K562 (cell line): Measurements from ENCODE around the gene NIN. TPM values are rescaled to one million over a fixed set of nuclear protein-coding genes. Genes with fewer than 3 reads are reported as not detected.

Experiments
- ATAC-seq: fragments of 200-7000 bp; cut with Tn5 transposase; 3 replicates; pipeline ENCODE4 v1.9.1; 2020; ENCODE audit warnings: moderate library complexity
- BruUV-seq: library from RNA; stranded (reverse); fragments of 400-500 nt; replicated peaks from 2 replicates; lab custom pipeline; 2021; lab: Mats Ljungman, UMichigan
- CTCF ChIA-PET: fragments of 300-600 bp; formaldehyde crosslinking; extraction: SDS; loops from one replicate; lab custom pipeline; 2021; ENCODE audit warnings: low intra/inter-chr PET ratio; lab: Yijun Ruan, JAX
- POLR2A ChIA-PET: fragments of 300-600, 350-650 bp; sonication (Branson Sonifier 250); formaldehyde crosslinking; extraction: SDS; loops from one replicate; lab custom pipeline; 2021; ENCODE audit warnings: antibody characterized with exemption, inconsistent platforms; lab: Yijun Ruan, JAX
- DNase-seq, 4 experiments: peaks; one replicate each; pipeline versions ENCODE4 v3.0.0 to v3.0.0-alpha.2; 2011 to 2018; ENCODE audit warnings: low spot score in 3 of 4, mixed read lengths in 3 of 4; ENCODE audit errors: extremely low read depth in 1 of 4
- FAIRE-seq: peaks from 2 replicates; lab custom pipeline; 2011; peaks lifted over from hg19 to GRCh38; lab: Jason Lieb, UNC
- H2AFZ ChIP-seq: 2 replicates; pipeline ENCODE4 v1.6.0; 2011; ENCODE audit warnings: low read depth, low read length, control low read depth, inconsistent platforms
- H3K27ac ChIP-seq: fragments of 200-600 bp; 3 replicates; pipeline ENCODE4 v1.8.0; 2011; ENCODE audit warnings: low read depth, mild to moderate bottlenecking, control low read depth, inconsistent platforms, low read length, moderate library complexity, mixed read lengths; ENCODE audit errors: extremely low read depth
- H3K27me3 ChIP-seq, 2 experiments: fragments of 300-600 bp in 1 of 2; 2 replicates in 1 of 2; 3 replicates in 1 of 2; pipeline versions ENCODE4 v1.6.0 to v1.8.0; 2011; ENCODE audit warnings: inconsistent platforms in 2 of 2, low read length in 2 of 2, mild to moderate bottlenecking in 1 of 2, mixed read lengths in 1 of 2, moderate library complexity in 1 of 2; ENCODE audit not compliant: control insufficient read depth in 2 of 2, insufficient read depth in 2 of 2
- H3K36me3 ChIP-seq: fragments of 300-600 bp; 3 replicates; pipeline ENCODE4 v1.8.0; 2011; ENCODE audit warnings: mild to moderate bottlenecking, low read length, inconsistent platforms; ENCODE audit not compliant: control insufficient read depth, insufficient read depth
- H3K4me1 ChIP-seq, 2 experiments: fragments of 200-600 bp in 1 of 2; replicated peaks in 1 of 2; 2 replicates in 1 of 2; 3 replicates in 1 of 2; pipeline versions ENCODE4 v1.5.1 to v1.8.0; 2011; ENCODE audit warnings: inconsistent platforms in 2 of 2, low read length in 2 of 2, mild to moderate bottlenecking in 1 of 2, mixed read lengths in 1 of 2, moderate library complexity in 1 of 2; ENCODE audit not compliant: control insufficient read depth in 2 of 2, insufficient read depth in 2 of 2
- H3K4me2 ChIP-seq: 2 replicates; pipeline ENCODE4 v1.6.1; 2011; ENCODE audit warnings: low read length, control low read depth, inconsistent platforms, mixed read lengths; ENCODE audit not compliant: insufficient read depth
- H3K4me3 ChIP-seq: fragments of 200-600 bp; sonication (generic), shearing (Covaris generic); 2 replicates; pipeline ENCODE4 v1.5.1; 2016; ENCODE audit warnings: control low read depth, inconsistent platforms
- H3K79me2 ChIP-seq: fragments of 200-600 bp; 3 replicates; pipeline ENCODE4 v1.8.0; 2011; ENCODE audit warnings: low read length, inconsistent platforms; ENCODE audit not compliant: control insufficient read depth, insufficient read depth
- H3K9ac ChIP-seq, 2 experiments: 2 replicates each; pipeline versions ENCODE4 v1.6.0 to v1.6.1; 2011; ENCODE audit warnings: low read depth in 2 of 2, low read length in 2 of 2, control low read depth in 1 of 2, inconsistent platforms in 1 of 2, mild to moderate bottlenecking in 1 of 2, mixed read lengths in 1 of 2; ENCODE audit not compliant: insufficient read depth in 1 of 2
- H3K9me1 ChIP-seq: one replicate; pipeline ENCODE4 v1.6.0; 2011; ENCODE audit warnings: inconsistent platforms, mild to moderate bottlenecking, low read length, moderate library complexity; ENCODE audit not compliant: control insufficient read depth, insufficient read depth
- H3K9me3 ChIP-seq: replicated peaks from 2 replicates; pipeline ENCODE4 v1.5.1; 2011; ENCODE audit warnings: low read depth, low read length, inconsistent platforms; ENCODE audit not compliant: control insufficient read depth, insufficient read depth
- H4K20me1 ChIP-seq: replicated peaks from 2 replicates; pipeline ENCODE4 v1.6.1; 2011; ENCODE audit warnings: low read length, inconsistent platforms, mixed read lengths; ENCODE audit not compliant: control insufficient read depth, insufficient read depth
- POLR2A ChIP-seq: fragments of 450-650 bp; conservative IDR thresholded peaks from 2 replicates; pipeline ENCODE4 v1.6.1; 2016
- PURB ChIP-seq: sonication (generic); formaldehyde crosslinking; IDR thresholded peaks from 2 replicates; pipeline ENCODE4 v1.9.0; 2021; ENCODE audit warnings: low read depth, mild to moderate bottlenecking, missing genetic modification reagents
- ZNF124 ChIP-seq: sonication (generic); formaldehyde crosslinking; IDR thresholded peaks from 2 replicates; pipeline ENCODE4 v1.8.1; 2022; ENCODE audit warnings: missing genetic modification reagents
- ZNF263 ChIP-seq: sonication (generic); formaldehyde crosslinking; IDR thresholded peaks from 2 replicates; pipeline ENCODE4 v1.8.0; 2022; ENCODE audit warnings: mild to moderate bottlenecking, missing genetic modification reagents, borderline replicate concordance
- ZNF766 ChIP-seq: fragments of 200-800 bp; sonication (Bioruptor generic); conservative IDR thresholded peaks from 2 replicates; pipeline ENCODE4 v1.6.1; 2016; ENCODE audit warnings: missing genetic modification characterization, missing compliant biosample characterization
- WGBS: fragments of 100-300 bp; shearing (Covaris generic); methylation state at CpG from one replicate; pipeline ENCODE4 v1.1.6; 2016; ENCODE audit warnings: low coverage, mixed read lengths; ENCODE audit not compliant: insufficient coverage; ENCODE audit errors: missing lambda C conversion rate; 5-methylcytosine and 5-hydroxymethylcytosine counted together
- in situ Hi-C: fragments of 300-500 bp; cut with MboI; formaldehyde crosslinking; loops from 4 replicates; pipeline ENCODE4 v1.15.0; 2018; ENCODE audit warnings: inconsistent platforms, mixed read lengths
- intact Hi-C: fragments of 100-400 bp; cut with micrococcal nuclease; formaldehyde crosslinking; loops from 2 replicates; pipeline ENCODE4 v1.14.2; 2022
- polyA plus RNA-seq, 8 experiments: library from polyadenylated mRNA; depleted of rRNA in 4 of 8; stranded (reverse) in 5 of 8; unstranded in 3 of 8; fragments of >200 nt; fragmentation: Nextera tagmentation in 2 of 8; fragmentation: Illumina TruSeq in 1 of 8; extraction: Ambion mirVana in 2 of 8; extraction: Trizol in 1 of 8; gene quantifications; 2 replicates each; pipeline versions ENCODE4 v1.2.1 to v1.2.3, GENCODE V29; 2011 to 2014; ENCODE audit warnings: inconsistent platforms in 1 of 8, missing spikeins in 1 of 8
- total RNA-seq, 7 experiments: library from RNA; depleted of rRNA in 6 of 7; stranded (reverse); fragments of >200 nt in 6 of 7; fragmentation: Illumina TruSeq in 2 of 7; extraction: Trizol in 2 of 7; gene quantifications; 2 replicates each; pipeline versions ENCODE4 v1.2.1 to v1.2.3, GENCODE V29; 2011 to 2021; ENCODE audit warnings: low replicate concordance in 1 of 7
- TF ChIP-seq, protein P1 (sequence below): sonication (generic); IDR thresholded peaks from 2 replicates; pipeline ENCODE4 v1.6.1; 2016
- TF ChIP-seq, protein P2 (sequence below): sonication (generic); formaldehyde crosslinking; IDR thresholded peaks from 2 replicates; pipeline ENCODE4 v1.8.1; 2022; ENCODE audit warnings: missing genetic modification reagents

The NIN gene
- total and polyA plus RNA-seq, 9 of the 15 experiments (the other 6 are each of a cell fraction or from before 2014, with no cell fraction given): 0.84 to 8.4 (median 5.0) TPM

DNA sequence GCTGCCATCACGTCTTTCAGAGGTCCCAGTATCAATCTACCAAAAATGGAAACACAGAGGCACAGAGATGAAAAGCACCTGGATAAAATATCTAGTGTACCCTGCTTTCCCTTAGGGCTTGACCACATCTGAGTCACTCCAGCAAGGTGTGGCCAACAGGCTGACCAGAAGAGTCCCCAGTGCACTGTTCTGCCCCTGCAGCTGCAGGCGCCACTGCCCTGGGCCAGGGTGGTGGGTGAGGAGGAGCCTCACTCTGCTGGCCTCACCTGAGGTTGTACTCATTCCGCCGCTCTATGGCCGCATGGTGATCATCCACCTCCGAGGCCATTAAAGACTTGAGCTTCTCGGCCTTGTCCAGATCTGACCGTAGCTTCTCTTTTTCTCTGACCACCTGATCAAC lies 60.4 kb downstream of the NIN start:
- H2AFZ ChIP-seq: no peak overlapping the region
- no peaks in the 10 kb centered on the region for H3K79me2 ChIP-seq
- 78% methylated on average over 4 of the region's 8 CpGs for WGBS
- H3K9me3 ChIP-seq: no peaks in the 10 kb centered on the region
- H3K9ac ChIP-seq: no peak overlapping the region
- TF ChIP-seq POLR2A (no peak), ZNF766 (CRISPR knock-in tag) (no peak), ZNF263 (CRISPR knock-in tag) (no peak), PURB (CRISPR knock-in tag) (no peak), ZNF124 (CRISPR knock-in tag) (no peak)
- TF ChIP-seq, protein P1, sequence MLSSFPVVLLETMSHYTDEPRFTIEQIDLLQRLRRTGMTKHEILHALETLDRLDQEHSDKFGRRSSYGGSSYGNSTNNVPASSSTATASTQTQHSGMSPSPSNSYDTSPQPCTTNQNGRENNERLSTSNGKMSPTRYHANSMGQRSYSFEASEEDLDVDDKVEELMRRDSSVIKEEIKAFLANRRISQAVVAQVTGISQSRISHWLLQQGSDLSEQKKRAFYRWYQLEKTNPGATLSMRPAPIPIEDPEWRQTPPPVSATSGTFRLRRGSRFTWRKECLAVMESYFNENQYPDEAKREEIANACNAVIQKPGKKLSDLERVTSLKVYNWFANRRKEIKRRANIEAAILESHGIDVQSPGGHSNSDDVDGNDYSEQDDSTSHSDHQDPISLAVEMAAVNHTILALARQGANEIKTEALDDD: no peak
- TF ChIP-seq, protein P2, sequence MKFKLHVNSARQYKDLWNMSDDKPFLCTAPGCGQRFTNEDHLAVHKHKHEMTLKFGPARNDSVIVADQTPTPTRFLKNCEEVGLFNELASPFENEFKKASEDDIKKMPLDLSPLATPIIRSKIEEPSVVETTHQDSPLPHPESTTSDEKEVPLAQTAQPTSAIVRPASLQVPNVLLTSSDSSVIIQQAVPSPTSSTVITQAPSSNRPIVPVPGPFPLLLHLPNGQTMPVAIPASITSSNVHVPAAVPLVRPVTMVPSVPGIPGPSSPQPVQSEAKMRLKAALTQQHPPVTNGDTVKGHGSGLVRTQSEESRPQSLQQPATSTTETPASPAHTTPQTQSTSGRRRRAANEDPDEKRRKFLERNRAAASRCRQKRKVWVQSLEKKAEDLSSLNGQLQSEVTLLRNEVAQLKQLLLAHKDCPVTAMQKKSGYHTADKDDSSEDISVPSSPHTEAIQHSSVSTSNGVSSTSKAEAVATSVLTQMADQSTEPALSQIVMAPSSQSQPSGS: no peak
- H3K4me2 ChIP-seq: no peak overlapping the region
- in situ Hi-C loops: loop anchor here (10.0 kb wide), 1 partner anchor 646 kb away; no protein-coding TSS in a partner anchor
- H3K4me1 ChIP-seq: no peaks in the 10 kb centered on the region; a peak in 1 of 5 replicates
- no peak overlapping the region for H3K27ac ChIP-seq
- intact Hi-C loops: no loop called here
- H3K9me1 ChIP-seq: no peaks in the 10 kb centered on the region
- DNase-seq (no peak), FAIRE-seq (no peak), ATAC-seq (no peak)
- ChIA-PET POLR2A (no interaction called here), CTCF (no interaction called here)
- BruUV-seq: no TSS peak
- H4K20me1 ChIP-seq: no peaks in the 10 kb centered on the region
- no peak overlapping the region for H3K4me3 ChIP-seq
- peaks cover 6% of the 10 kb centered on the region; the same call in 1 of the 3 replicates for H3K36me3 ChIP-seq
- no peaks in the 10 kb centered on the region for H3K27me3 ChIP-seq
